ENCODE data around the gene CAPN1. TPM values are rescaled to one million over a fixed set of nuclear protein-coding genes. Genes with fewer than 3 reads are reported as not detected.

Gene CAPN1
- total RNA-seq, 2 experiments from 2014 or later, result 80.3 to 83.2 TPM

DNA sequence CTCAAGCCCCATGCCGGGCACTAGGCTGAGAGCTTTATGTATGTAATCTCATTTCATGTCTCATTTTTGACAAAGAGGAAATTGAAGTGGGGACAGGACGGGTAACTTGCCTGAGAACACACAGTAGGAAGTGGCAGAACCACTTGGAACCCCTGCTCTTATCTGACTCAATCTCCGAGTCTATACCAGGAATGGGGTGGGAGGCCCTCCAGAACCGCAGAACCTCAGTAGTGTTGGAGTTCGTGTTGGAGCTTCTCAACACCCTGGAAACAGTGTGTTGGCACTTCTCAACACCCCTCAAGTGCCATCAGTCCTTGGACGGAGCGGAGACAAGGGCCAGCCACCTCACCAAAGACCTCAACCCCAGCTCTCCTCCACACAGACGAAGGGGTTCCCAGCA lies 41.3 kb downstream of the CAPN1 start:
- H3K4me3 Mint-ChIP-seq, result no peak overlapping the region
- intact Hi-C loops (cut with DNase I, micrococcal nuclease), result loop anchor here in 1 of 2 experiments (10.0 kb wide), 1 partner anchor 292 kb away; no protein-coding TSS in a partner anchor
- Histone ChIP-seq H3K27me3 (ENCODE audit: control insufficient read depth in 1 of 2, insufficient read depth in 2 of 2, low read length in 2 of 2) (peaks cover 14 to 17% of the 10 kb centered on the region in 2 experiments), H3K4me1 (ENCODE audit: insufficient read depth, low read length) (peaks cover 21% of the 10 kb centered on the region), H3K4me3 (ENCODE audit: low read length) (no peak overlapping the region), H3K36me3 (ENCODE audit: insufficient read depth, low read length) (no peaks in the 10 kb centered on the region), H3K9me3 (ENCODE audit: control insufficient read depth in 1 of 2, insufficient read depth in 1 of 2, low read length in 2 of 2) (no peaks in the 10 kb centered on the region), H3K27ac (ENCODE audit: low read depth in 1 of 2, low read length in 2 of 2) (no peak overlapping the region)
- TF ChIP-seq, protein P1, sequence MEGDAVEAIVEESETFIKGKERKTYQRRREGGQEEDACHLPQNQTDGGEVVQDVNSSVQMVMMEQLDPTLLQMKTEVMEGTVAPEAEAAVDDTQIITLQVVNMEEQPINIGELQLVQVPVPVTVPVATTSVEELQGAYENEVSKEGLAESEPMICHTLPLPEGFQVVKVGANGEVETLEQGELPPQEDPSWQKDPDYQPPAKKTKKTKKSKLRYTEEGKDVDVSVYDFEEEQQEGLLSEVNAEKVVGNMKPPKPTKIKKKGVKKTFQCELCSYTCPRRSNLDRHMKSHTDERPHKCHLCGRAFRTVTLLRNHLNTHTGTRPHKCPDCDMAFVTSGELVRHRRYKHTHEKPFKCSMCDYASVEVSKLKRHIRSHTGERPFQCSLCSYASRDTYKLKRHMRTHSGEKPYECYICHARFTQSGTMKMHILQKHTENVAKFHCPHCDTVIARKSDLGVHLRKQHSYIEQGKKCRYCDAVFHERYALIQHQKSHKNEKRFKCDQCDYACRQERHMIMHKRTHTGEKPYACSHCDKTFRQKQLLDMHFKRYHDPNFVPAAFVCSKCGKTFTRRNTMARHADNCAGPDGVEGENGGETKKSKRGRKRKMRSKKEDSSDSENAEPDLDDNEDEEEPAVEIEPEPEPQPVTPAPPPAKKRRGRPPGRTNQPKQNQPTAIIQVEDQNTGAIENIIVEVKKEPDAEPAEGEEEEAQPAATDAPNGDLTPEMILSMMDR (IDR thresholded peaks at IDR 0.05), result no peak
- POLR2A ChIA-PET, result interaction anchor here (0.6 kb wide), 1 partner anchor 1111 kb away, joined by 3 read pairs; no protein-coding TSS in a partner anchor
- CTCF ChIA-PET, result interaction anchor here (0.9 kb wide), 1 partner anchor 92 kb away, joined by 3 read pairs; no protein-coding TSS in a partner anchor
- H3K36me3 Mint-ChIP-seq (ENCODE audit: low read depth), result no peaks in the 10 kb centered on the region
- H3K4me1 Mint-ChIP-seq (ENCODE audit: low read depth), result peaks cover 21% of the 10 kb centered on the region
- no peak for ATAC-seq (ENCODE audit: poor library complexity)
- no peak for DNase-seq
- H3K9me3 Mint-ChIP-seq, result no peaks in the 10 kb centered on the region
- H3K27ac Mint-ChIP-seq, result no peak overlapping the region
- H3K27me3 Mint-ChIP-seq, result peaks cover 24% of the 10 kb centered on the region

DNA sequence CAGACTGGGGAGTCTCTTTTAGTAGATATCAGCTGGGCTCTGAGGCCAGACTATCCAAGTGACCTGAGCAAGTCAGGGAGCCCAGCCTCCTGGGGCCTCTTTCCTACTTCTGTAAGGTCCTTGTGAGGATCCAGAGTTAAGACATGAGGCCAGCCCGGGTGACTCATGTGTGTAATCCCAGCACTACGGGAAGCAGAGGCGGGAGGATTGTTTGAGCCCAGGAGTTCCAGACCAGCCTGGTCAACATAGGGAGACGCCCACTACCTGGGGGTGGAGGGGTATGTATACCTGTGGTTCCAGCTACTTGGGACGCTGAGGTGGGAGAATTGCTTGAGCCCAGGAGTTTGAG lies 43.2 kb downstream of the CAPN1 start:
- Mint-ChIP-seq H3K4me3 (no peak overlapping the region), H3K27me3 (peaks cover 24% of the 10 kb centered on the region), H3K4me1 (ENCODE audit: low read depth) (peaks cover 12% of the 10 kb centered on the region), H3K9me3 (no peaks in the 10 kb centered on the region), H3K36me3 (ENCODE audit: low read depth) (no peaks in the 10 kb centered on the region), H3K27ac (no peak overlapping the region)
- Histone ChIP-seq H3K36me3 (ENCODE audit: insufficient read depth, low read length) (no peaks in the 10 kb centered on the region), H3K9me3 (ENCODE audit: control insufficient read depth in 1 of 2, insufficient read depth in 1 of 2, low read length in 2 of 2) (no peaks in the 10 kb centered on the region), H3K27me3 (ENCODE audit: control insufficient read depth in 1 of 2, insufficient read depth in 2 of 2, low read length in 2 of 2) (peaks cover 14 to 17% of the 10 kb centered on the region in 2 experiments), H3K27ac (ENCODE audit: low read depth in 1 of 2, low read length in 2 of 2) (no peak overlapping the region), H3K4me3 (ENCODE audit: low read length) (no peak overlapping the region), H3K4me1 (ENCODE audit: insufficient read depth, low read length) (peaks cover 15% of the 10 kb centered on the region)
- ATAC-seq (ENCODE audit: poor library complexity) (no peak), DNase-seq (no peak)
- POLR2A ChIA-PET, result interaction anchor here (1.4 to 2.0 kb wide), 3 partner anchors 37 to 105 kb away, joined by 3 to 14 read pairs (median 11); partner anchors contain the start of genes CDC42EP2 and POLA2
- CTCF ChIA-PET, result interaction anchor here (0.6 to 2.6 kb wide), 5 partner anchors 10 to 109 kb away, joined by 3 to 35 read pairs (median 4); partner anchors contain the start of genes CDC42EP2 and DPF2
- TF ChIP-seq, protein P1 (IDR thresholded peaks at IDR 0.05), result no peak
- intact Hi-C loops (cut with DNase I, micrococcal nuclease), result loop anchor here (1.0 to 10.0 kb wide), 3 partner anchors 90 to 290 kb away; partner anchors contain the start of gene DPF2 (in 1 of the 2)

GRCh38 chr11:65225279-65226102 lies 43.8 kb downstream of the CAPN1 start:
- H3K27ac Mint-ChIP-seq, result no peak overlapping the region
- intact Hi-C loops (cut with DNase I, micrococcal nuclease), result loop anchor here (1.0 to 10.0 kb wide), 3 partner anchors 90 to 289 kb away; partner anchors contain the start of gene DPF2 (in 1 of the 2)
- H3K4me1 ChIP-seq (ENCODE audit: insufficient read depth, low read length), result peaks cover 14% of the 10 kb centered on the region
- H3K27me3 Mint-ChIP-seq, result peaks cover 24% of the 10 kb centered on the region
- H3K4me1 Mint-ChIP-seq (ENCODE audit: low read depth), result peaks cover 12% of the 10 kb centered on the region
- no peaks in the 10 kb centered on the region for H3K9me3 Mint-ChIP-seq
- H3K9me3 ChIP-seq (ENCODE audit: control insufficient read depth in 1 of 2, insufficient read depth in 1 of 2, low read length in 2 of 2), result no peaks in the 10 kb centered on the region
- POLR2A ChIA-PET, result interaction anchor here (0.9 to 2.0 kb wide), 4 partner anchors 36 to 104 kb away, joined by 3 to 14 read pairs (median 7); partner anchors contain the start of genes CDC42EP2, FAU, MRPL49 and POLA2
- DNase-seq (peak; percentile 42 to 80 (median 58)), ATAC-seq (ENCODE audit: poor library complexity) (peak; percentile 92)
- peaks cover 14 to 17% of the 10 kb centered on the region in 2 experiments for H3K27me3 ChIP-seq (ENCODE audit: control insufficient read depth in 1 of 2, insufficient read depth in 2 of 2, low read length in 2 of 2)
- CTCF ChIA-PET, result interaction anchor here (0.6 to 2.6 kb wide), 6 partner anchors 10 to 109 kb away, joined by 3 to 35 read pairs (median 4); partner anchors contain the start of genes CDC42EP2 and DPF2
- H3K36me3 ChIP-seq (ENCODE audit: insufficient read depth, low read length), result no peaks in the 10 kb centered on the region
- TF ChIP-seq, protein P1 (IDR thresholded peaks at IDR 0.05), result no peak
- no peaks in the 10 kb centered on the region for H3K36me3 Mint-ChIP-seq (ENCODE audit: low read depth)
- no peak overlapping the region for H3K27ac ChIP-seq (ENCODE audit: low read depth in 1 of 2, low read length in 2 of 2)
- H3K4me3 ChIP-seq (ENCODE audit: low read length), result peak overlapping the region; percentile 49
- peak overlapping the region; percentile 68 for H3K4me3 Mint-ChIP-seq
